Measurements from ENCODE around the gene APBA2.

- no peak for TF ChIP-seq ZNF629 (CRISPR knock-in tag; conservative IDR thresholded peaks at IDR 0.05)
- no peak for TF ChIP-seq TCF7 (IDR thresholded peaks at IDR 0.05; ENCODE audit: low read depth)
- no peak for TF ChIP-seq ZNF7 (CRISPR knock-in tag; IDR thresholded peaks at IDR 0.05)
- no peak for TF ChIP-seq THRA (CRISPR knock-in tag; IDR thresholded peaks at IDR 0.05; ENCODE audit: borderline replicate concordance)
- TF ChIP-seq TARDBP (CRISPR knock-in tag; IDR thresholded peaks at IDR 0.05), result no peak
- TF ChIP-seq SP1 (IDR thresholded peaks at IDR 0.05), result no peak
- TF ChIP-seq SP1 (CRISPR knock-in tag; IDR thresholded peaks at IDR 0.05), result no peak
- TF ChIP-seq TBP (CRISPR knock-in tag; IDR thresholded peaks at IDR 0.05), result no peak
- TF ChIP-seq HNRNPK (IDR thresholded peaks at IDR 0.05; ENCODE audit: low read depth, low read length, poor library complexity, severe bottlenecking), result no peak
- TF ChIP-seq XBP1 (CRISPR knock-in tag; IDR thresholded peaks at IDR 0.05), result no peak
- TF ChIP-seq MTA3 (CRISPR knock-in tag; IDR thresholded peaks at IDR 0.05), result no peak
Observed at GRCh38 chr15:28885128-28885629, 595 bp upstream of the APBA2 start.

Measured in HepG2 (cell line).